HG03045 (cell line): ENCODE results near the gene TNRC18.

ENCODE experiments used
- ATAC-seq: cut with Tn5 transposase; IDR thresholded peaks from one replicate; pipeline ENCODE4 v1.9.1; 2021; ENCODE audit warnings: mild to moderate bottlenecking, moderate library complexity; ENCODE audit not compliant: unreplicated experiment

TNRC18 gene

DNA sequence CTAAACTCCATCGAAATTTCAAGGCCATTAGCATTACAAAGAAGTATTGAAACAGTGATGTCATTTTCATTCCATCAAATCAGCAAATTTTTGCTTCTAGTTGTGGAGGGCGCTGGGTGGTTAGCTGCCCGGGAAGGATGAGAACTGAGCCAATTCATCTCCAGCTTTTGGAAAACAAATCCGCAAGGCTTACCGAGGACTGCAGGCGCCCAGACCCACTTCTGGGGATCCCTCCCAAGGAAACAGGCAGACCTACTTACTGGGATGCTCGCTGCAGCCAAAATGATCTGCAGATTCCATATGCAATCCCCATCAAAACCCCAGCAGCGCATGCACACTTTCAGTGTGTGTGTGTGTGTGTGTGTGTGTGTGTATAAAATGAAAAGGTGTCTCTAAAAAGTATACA is 19.2 kb downstream of the TNRC18 start:
- ATAC-seq: no peak

DNA sequence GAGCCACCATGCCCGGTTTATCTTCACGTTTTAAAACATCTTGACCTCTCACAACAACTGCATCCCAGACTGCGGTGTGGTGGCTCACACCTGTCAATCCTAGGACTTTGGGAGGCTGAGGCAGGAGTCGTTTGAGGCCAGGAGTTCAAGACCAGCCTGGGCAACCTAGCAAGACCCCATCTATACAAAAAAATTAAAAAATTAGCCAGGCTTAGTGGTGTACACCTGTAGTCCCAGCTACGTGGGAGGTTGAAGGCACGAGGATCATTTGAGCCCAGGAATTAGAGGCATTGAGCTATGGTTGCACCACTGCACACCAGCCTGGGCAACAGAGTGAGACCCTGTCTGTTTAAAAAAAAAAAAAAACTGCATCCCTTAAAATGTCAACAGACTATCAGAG is 20.2 kb downstream of the TNRC18 start:
- ATAC-seq: no peak

GRCh38 chr7:5397736-5398135 is 25.9 kb downstream of the TNRC18 start:
- no peak for ATAC-seq

- ATAC-seq: peak; percentile 80
Observed at GRCh38 chr7:5396999-5397663, 26.5 kb downstream of the TNRC18 start.

- peak; percentile 34 for ATAC-seq
Observed at GRCh38 chr7:5396542-5396941, 27.1 kb downstream of the TNRC18 start.

- no peak for ATAC-seq
Observed at GRCh38 chr7:5395246-5395645, 28.4 kb downstream of the TNRC18 start.

DNA sequence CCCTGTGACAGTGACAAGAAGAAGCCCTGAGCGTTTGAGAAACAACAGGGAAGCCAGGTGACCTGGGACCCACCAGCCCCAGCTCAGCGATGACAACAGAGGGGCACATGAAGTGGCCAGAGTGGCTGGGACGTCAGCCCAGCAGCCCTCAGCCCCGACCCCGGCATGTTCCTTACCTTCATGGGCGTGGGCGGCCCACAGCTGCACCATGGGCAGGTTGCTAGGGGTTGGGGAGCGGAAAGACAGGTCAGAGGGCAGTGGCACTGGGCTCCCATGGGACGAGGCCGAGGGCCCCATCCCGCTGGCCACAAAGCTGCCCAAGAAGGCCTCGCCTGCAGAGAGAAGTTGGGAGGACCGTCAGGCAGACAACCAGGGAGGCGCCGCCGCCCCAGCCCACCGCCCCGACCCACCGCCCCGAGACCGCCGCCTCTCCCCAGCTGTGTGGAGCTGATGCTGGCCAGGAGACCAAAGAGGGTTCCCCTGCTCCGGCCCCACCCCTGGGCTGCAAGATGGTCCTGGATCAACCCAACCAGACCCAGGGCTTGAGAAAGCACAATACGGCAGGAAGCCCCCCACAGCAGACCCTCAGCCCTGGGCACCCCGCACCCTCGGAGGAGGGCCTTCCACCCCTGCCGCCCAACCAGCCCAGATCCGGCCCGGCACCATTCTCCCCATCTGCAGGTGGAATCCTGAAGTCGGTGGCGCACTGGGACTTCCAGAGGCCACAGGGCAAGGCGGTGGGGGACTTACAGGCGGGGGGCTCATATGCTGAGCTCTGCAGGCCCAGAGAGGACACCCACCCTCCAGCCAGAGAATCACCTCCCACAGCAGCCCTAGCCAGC is 29.1 kb downstream of the TNRC18 start:
- no peak for ATAC-seq

- ATAC-seq: no peak
Observed at GRCh38 chr7:5393748-5394147, 29.9 kb downstream of the TNRC18 start.

- no peak for ATAC-seq
Observed at GRCh38 chr7:5393328-5393727, 30.3 kb downstream of the TNRC18 start.

DNA sequence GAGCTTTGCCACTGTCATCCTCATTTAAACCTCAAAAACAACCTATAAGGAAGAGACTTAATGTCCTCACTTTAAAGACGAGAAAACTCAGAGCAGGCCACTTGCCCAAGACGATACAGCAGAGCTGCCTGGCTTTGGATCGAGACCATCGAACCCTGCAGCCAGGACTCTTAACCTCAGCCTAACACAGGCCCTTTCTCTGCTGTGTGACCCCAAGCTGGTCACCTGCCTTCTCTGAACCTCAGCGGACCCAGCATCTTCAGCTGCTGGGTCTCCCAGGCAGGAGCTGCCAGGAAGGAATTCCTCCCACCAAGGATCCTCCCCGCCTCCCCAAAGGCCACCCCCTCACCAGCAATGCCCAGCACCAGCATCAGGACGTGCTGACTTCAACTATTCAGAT is 32.7 kb downstream of the TNRC18 start:
- ATAC-seq: no peak

DNA sequence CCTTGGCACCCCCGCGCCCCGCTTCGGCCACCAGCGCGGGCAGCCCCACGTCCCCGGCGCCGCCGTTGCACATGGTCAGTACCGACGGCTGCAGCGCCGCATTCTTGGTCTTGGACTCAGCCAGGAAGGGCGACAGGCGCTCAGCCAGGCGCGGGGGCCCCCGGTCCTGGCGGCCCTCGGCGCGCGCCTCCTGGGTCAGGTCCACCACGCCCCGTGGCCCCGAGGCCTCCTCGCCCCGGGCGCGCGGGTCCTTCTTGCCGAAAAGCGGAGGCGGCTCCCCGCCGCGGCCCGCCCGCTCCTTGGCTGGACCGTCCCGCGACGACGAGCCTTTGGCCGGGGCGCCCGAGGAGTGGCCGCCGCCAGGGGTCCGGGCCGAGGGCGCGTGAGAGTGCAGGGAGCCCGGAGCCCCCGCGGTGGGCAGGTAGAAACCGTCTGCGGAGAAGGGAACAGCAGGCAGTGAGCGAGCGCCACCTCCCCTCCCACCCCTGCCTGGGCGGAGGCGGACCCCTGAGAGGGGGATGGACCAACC is 34.7 kb downstream of the TNRC18 start:
- ATAC-seq: no peak

GRCh38 chr7:5388273-5388901 is 35.2 kb downstream of the TNRC18 start:
- no peak for ATAC-seq

DNA sequence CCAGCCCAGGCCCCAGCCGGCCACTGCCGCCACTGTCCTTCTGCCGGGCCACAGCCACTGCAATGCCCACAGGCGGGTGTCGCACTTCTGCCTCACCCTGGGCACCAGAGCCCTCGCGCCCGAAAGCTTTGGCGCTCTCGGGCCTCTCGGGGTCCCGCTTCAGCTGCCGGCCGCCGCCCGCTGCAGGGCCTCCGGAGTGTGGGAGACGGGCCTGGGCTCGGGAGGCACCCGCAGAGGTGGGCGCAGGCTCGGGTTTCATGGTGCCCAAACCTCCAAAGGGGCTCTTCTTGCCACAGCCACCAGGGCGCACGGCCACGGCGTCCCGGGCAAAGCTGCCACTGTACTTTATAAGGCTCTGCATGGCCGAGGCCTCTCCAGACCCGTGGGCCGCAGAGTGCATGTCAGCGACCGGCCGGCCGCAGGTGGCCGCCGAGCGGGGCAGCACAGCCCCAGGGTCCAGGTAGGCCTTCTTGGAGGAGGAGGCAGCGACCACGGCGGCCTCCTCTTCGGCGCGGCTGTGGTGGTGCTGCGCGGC is 35.9 kb downstream of the TNRC18 start:
- no peak for ATAC-seq

DNA sequence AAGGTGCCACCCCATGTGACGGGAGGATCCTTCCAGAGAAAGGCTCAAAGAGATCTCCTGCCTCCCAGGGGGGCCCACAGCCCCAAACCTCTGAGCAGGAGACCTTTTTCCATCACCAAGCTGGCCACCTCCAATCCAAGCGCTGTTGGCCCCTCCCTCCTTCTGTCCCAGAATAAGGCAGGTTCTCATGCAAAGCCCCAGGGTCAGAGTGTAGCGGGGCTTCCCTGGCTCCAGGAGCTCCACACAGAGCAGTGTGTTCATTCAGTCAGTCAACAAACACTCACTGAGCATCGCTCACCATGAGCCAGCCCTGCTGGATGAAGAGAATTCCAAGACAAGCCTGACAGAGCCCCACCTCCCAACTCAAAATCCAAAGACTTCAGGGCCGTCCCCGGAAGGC is 39.0 kb downstream of the TNRC18 start:
- ATAC-seq: no peak

- ATAC-seq: no peak
Observed at GRCh38 chr7:5383314-5384098, 40.1 kb downstream of the TNRC18 start.

DNA sequence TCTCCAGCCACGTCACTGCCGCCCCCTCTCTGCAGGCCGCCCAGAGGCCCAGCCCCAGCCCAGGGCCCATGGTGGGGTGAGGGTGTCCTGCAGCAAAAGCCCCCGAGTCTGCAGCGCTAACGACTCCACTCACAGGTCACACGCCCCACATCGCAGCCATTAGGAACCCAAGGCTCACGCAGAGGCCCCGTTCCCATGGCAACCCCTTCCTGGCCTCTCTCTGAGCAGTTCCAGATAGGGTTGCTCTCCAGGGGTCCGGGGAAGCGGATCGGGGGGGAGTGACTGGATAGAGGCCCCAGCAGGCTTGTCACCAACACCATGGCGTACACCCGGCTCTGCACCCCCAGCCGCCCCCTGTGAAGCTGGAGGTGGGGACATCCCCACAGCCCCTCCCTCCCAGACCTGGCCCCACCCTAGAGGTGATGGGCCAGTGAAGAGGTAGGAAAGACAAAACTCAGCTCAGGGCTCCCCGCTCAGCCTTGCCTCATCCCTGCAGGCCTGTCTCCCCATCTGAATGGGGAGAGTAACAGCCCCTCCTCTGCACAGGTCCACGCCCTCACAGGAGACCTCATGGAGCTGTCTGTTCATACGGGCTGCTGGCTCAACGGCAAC is 41.2 kb downstream of the TNRC18 start:
- ATAC-seq: no peak

DNA sequence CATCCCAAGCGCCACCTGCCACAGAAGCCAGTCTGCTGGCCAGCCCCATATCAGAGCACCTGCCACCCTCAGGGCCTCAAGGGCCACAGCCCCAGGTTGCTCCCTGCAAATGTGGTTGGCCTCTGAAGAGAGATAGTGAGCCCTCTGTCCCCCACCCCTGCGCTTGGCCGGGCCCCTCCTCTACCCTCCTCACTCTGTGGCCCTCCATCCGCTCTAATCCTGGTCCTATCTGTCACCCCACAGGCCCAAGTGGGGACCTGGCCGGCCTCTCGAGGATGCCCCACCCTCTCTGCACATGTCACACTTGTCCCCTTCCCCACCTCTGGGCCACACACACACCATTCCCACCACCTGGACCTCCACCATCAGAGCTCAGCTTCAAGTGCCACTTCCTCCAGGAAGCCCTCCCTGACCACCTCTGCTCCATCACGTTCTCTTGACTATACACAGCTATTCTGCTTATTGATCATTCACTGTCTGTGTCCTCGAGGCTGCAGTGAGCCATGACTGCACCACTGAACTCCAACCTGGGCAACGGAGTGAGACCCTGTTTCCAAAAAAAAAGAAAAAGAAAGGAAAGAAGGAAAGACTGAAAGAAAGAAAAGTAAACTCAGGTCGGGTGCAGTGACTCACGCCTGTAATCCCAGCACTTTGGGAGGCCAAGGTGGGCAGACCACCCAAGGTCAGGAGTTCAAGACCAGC is 42.4 kb downstream of the TNRC18 start:
- no peak for ATAC-seq

DNA sequence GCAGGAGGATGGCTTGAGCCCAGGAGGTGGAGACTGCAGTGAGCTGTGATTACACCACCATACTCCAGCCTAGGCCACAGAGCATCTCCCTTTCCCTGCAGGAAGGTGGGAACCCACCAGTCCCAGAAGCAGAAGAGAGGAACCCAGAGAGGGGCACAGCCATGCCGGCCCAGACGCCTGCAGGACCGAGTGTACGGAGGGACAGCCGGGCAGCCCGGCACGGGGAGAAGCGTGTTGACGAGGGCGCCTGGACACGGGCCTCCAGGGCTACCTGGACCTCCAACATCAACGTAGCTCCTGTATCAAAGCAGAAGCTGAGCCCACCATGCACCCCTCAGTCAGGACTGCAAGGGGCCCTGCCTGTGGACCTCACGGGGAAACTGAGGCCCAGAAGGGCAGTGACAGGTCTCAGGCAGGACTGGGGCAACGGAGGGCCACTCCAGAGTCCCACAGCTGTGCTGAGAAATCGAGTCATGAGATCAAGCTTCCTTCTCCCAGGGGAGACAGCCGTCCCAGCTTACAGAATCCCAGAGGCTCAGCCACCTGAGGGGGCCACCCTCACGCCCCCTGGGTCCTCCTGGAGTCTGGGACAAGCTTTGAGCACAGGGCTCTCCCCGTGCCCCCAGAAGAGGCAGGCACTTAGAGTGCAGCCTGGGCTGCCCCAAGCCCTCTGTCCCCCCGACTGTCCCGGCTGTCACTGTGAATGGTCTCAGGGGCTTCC is 43.1 kb downstream of the TNRC18 start:
- no peak for ATAC-seq

GRCh38 chr7:5379546-5379945 is 44.1 kb downstream of the TNRC18 start:
- no peak for ATAC-seq
